AG04450 (cell line): Measurements from ENCODE around the gene LCN2. TPM values are rescaled to one million over a fixed set of nuclear protein-coding genes. Genes with fewer than 3 reads are reported as not detected.

Experiments
- CTCF ChIA-PET: fragments of 300-600, 350-600 bp; formaldehyde crosslinking; extraction: SDS; loops from one replicate; lab custom pipeline; 2022; ENCODE audit warnings: antibody characterized with exemption, inconsistent platforms; lab: Charles Lee
- POLR2A ChIA-PET: fragments of 350-600 bp; formaldehyde crosslinking; extraction: SDS; loops from one replicate; lab custom pipeline; 2021; ENCODE audit warnings: antibody characterized with exemption, inconsistent platforms; lab: Yijun Ruan, JAX
- DNase-seq: peaks from one replicate; pipeline ENCODE4 v3.0.0-alpha.2; 2011; ENCODE audit warnings: low read depth, low spot score
- H3K27ac ChIP-seq: one replicate; pipeline ENCODE4 v1.5.1; 2012; ENCODE audit warnings: low read depth, low read length, control low read depth
- H3K27me3 ChIP-seq: one replicate; pipeline ENCODE4 v1.6.0; 2012; ENCODE audit warnings: low read length; ENCODE audit not compliant: control insufficient read depth, insufficient read depth
- H3K4me3 ChIP-seq: 2 replicates; pipeline ENCODE4 v1.5.1; 2011; ENCODE audit warnings: mild to moderate bottlenecking, low read depth, low read length, control low read depth
- H3K9me3 ChIP-seq: 2 replicates; pipeline ENCODE4 v1.5.1; 2012; ENCODE audit warnings: low read length; ENCODE audit not compliant: control insufficient read depth, insufficient read depth
- polyA plus RNA-seq: library from polyadenylated mRNA; depleted of rRNA; stranded (reverse); fragments of >200 nt; gene quantifications from 2 replicates; pipeline ENCODE4 v1.2.3, GENCODE V29; 2011
- TF ChIP-seq, protein P1 (sequence below): IDR thresholded peaks from 2 replicates; pipeline ENCODE4 v1.5.1; 2011; ENCODE audit warnings: low read depth, low read length, control low read depth, inconsistent platforms

Gene LCN2
- polyA plus RNA-seq, 1 experiment, result not detected

DNA sequence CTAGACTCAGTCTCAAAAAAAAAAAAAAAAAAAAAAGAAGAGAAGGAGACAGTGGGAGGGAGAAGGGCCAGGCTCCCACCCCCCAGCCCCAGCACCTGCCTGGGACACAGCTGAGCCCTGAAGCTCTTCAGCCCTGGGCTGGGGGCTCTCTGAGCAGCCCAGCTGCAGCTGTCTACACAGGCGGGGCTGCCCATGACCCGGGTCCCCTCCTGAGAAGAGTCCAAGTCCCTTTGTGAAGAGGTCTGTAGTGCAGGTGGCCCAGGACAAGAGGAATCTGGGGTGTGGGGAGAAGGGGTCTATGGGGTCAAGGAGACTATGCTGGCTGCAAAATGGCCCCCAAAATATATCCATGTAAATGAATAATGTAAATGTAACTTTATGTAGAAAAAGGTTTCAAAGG is 6.7 kb upstream of the LCN2 start:
- ChIA-PET CTCF (interaction anchor here (0.7 kb wide), 1 partner anchor 26 kb away, joined by 4 read pairs; no protein-coding TSS in a partner anchor), POLR2A (no interaction called here)

DNA sequence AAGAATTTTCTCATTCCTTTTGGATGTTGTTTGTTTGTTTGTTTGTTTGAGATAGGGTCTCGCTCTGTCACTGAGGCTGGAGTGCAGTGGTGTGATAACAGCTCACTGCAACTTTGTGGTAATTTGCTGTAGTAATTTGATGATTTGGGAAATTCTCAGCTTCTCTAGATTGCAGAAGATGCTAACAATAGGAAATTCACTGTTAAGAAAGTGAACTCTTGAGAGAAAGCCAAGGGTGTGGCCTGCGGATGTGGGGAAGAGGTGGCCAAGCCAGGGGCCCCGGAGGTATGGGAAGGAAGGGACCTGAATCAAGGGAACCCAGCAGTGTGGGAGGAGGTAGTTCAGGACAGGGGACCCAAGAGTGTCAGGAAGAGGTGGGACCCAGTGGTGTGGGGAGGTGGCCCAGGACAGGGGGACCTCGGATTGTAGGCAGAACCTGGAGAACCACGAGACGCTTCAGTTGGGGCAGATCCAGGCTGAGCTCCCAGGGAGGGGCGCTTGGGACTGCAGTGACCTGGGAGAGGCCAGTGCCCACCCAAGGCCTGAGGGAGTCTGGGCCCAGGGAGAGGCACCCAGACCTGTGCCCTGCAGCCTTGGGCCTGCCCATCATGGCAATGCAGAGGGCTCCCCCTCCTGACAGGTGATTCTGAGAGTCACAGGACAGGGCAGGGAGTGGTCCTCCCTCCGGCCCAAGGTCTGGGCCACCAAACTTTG is 5.6 kb upstream of the LCN2 start:
- Histone ChIP-seq H3K4me3 (no peak overlapping the region), H3K27me3 (peaks cover 20% of the 10 kb centered on the region), H3K9me3 (no peaks in the 10 kb centered on the region; the same call in 1 of the 2 replicates), H3K27ac (no peak overlapping the region)
- DNase-seq, result no peak
- TF ChIP-seq, protein P1, sequence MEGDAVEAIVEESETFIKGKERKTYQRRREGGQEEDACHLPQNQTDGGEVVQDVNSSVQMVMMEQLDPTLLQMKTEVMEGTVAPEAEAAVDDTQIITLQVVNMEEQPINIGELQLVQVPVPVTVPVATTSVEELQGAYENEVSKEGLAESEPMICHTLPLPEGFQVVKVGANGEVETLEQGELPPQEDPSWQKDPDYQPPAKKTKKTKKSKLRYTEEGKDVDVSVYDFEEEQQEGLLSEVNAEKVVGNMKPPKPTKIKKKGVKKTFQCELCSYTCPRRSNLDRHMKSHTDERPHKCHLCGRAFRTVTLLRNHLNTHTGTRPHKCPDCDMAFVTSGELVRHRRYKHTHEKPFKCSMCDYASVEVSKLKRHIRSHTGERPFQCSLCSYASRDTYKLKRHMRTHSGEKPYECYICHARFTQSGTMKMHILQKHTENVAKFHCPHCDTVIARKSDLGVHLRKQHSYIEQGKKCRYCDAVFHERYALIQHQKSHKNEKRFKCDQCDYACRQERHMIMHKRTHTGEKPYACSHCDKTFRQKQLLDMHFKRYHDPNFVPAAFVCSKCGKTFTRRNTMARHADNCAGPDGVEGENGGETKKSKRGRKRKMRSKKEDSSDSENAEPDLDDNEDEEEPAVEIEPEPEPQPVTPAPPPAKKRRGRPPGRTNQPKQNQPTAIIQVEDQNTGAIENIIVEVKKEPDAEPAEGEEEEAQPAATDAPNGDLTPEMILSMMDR, result no peak
- POLR2A ChIA-PET, result no interaction called here
- CTCF ChIA-PET, result no interaction called here

More for the DNA sequence above, 6.7 kb upstream of the LCN2 start:
- no peak overlapping the region for H3K4me3 ChIP-seq
- TF ChIP-seq, protein P1, result no peak
- H3K9me3 ChIP-seq, result no peaks in the 10 kb centered on the region; the same call in 1 of the 2 replicates
- peaks cover 18% of the 10 kb centered on the region for H3K27me3 ChIP-seq
- DNase-seq, result no peak
- H3K27ac ChIP-seq, result no peak overlapping the region

DNA sequence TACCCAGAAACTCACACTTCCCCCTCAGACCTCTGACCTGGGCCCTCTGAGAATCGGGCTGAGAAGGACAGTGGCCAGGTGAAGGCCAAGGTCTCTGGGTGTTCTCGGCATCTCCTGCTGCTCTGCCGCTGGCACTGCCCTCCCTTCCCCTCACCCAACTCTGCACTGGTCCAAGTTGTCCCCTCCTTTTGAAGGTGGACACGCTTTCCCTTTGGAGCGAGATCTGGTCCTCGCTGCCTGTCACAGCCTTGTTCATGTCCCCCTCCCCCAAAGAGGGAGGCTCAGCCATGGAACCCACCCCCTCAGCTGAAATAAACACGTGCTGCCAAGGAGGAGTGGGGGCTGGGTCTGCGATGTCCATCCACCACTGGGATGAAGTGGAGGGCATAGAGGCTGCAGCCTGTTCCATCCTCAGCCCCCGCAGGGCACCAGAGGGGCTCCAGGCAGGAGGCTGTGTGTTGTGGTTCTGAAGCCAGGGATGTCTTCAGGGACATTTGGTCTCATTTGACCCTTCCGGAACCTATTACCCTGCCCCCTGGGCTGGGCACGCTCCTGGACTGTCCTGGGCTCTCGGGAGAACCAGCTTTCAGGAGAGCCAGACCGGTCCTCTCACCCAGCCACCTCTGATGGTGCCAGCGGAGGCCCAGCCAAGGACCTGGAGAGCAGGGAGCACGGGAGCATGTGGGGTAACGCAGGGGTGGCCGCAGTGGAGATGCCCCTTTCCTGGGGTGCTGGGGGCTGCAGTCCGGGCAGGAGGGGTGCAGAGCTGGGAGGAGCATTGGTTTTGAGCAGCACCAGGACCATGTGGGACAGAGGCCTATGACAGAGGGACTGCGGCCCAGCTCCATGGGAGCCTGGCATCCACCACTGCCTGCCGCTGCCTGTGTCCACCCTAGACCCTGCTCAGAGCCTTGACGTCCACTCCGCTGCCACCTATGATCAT is 4.7 kb upstream of the LCN2 start:
- POLR2A ChIA-PET, result no interaction called here
- DNase-seq, result no peak
- Histone ChIP-seq H3K27me3 (peaks cover 14% of the 10 kb centered on the region), H3K4me3 (no peak overlapping the region), H3K9me3 (no peaks in the 10 kb centered on the region; the same call in 1 of the 2 replicates), H3K27ac (no peak overlapping the region)
- CTCF ChIA-PET, result no interaction called here
- TF ChIP-seq, protein P1, result no peak

DNA sequence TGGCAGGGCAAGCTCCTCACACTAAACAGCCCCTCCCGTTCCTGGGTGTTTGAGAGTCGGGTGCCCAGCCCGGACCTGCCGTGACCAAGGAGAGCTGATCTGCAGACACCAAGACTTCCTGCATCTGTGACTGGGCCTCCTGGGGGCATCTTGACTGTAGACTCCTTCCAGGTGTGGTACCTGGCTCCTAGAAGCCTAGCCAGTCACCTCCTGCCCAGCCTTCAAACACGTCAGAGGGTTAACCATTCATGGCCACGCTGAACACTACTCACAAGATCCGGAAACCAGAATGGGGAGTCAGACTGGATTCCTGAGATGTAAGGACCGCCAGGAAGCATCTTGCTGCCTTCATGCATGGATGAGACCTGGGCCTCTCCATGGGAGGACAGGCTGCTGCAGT is 3.7 kb upstream of the LCN2 start:
- Histone ChIP-seq H3K4me3 (no peak overlapping the region), H3K9me3 (no peaks in the 10 kb centered on the region; the same call in 1 of the 2 replicates), H3K27ac (no peak overlapping the region), H3K27me3 (peaks cover 13% of the 10 kb centered on the region)
- TF ChIP-seq, protein P1, result no peak
- POLR2A ChIA-PET, result no interaction called here
- DNase-seq, result no peak
- CTCF ChIA-PET, result no interaction called here
